Upper lobe of left lung (tissue), 6 donors: ENCODE results near the gene TTC7B. TPM values are rescaled to one million over a fixed set of nuclear protein-coding genes. Genes with fewer than 3 reads are reported as not detected.

Experiments
- ATAC-seq, 2 donors: fragments of 200-7000 bp; cut with Tn5 transposase; one replicate each; pipeline ENCODE4 v1.9.1; 2022; ENCODE audit warnings: mild to moderate bottlenecking in 2 of 2, moderate library complexity in 2 of 2; ENCODE audit not compliant: low FRiP score in 2 of 2
- DNase-seq, 2 donors: peaks; one replicate each; pipeline ENCODE4 v3.0.0-alpha.2; 2019 to 2020
- H3K27ac ChIP-seq, 4 donors: fragments of 200-600 bp; sonication (generic); one replicate each; pipeline ENCODE4 v1.5.1; 2016 to 2019
- H3K27me3 ChIP-seq, 4 donors: fragments of 200-600 bp; sonication (generic); one replicate each; pipeline ENCODE4 v1.5.1; 2017 to 2019
- H3K36me3 ChIP-seq, 4 donors: fragments of 200-600 bp; sonication (generic); one replicate each; pipeline ENCODE4 v1.5.1; 2016 to 2019
- H3K4me1 ChIP-seq, 4 donors: fragments of 200-600 bp; sonication (generic); one replicate each; pipeline ENCODE4 v1.5.1; 2018 to 2019
- H3K4me3 ChIP-seq, 4 donors: fragments of 200-600 bp; sonication (generic); one replicate each; pipeline ENCODE4 v1.5.1; 2017 to 2019; ENCODE audit warnings: mild to moderate bottlenecking in 2 of 4, moderate library complexity in 1 of 4
- H3K9me3 ChIP-seq, 4 donors: fragments of 200-600 bp; sonication (generic); one replicate each; pipeline ENCODE4 v1.5.1; 2018 to 2019
- CTCF ChIP-seq, 6 experiments: fragments of 450-650 bp in 4 of 6; fragments of 200-600 bp in 2 of 6; sonication (generic) in 2 of 6; IDR thresholded peaks; one replicate each; pipeline ENCODE4 v1.5.1; 2016 to 2019; ENCODE audit warnings: antibody characterized with exemption in 6 of 6
- EP300 ChIP-seq, 4 donors: sonication (generic); formaldehyde crosslinking; IDR thresholded peaks; one replicate each; pipeline ENCODE4 v1.5.1; 2017; ENCODE audit warnings: antibody characterized with exemption in 4 of 4, control low read depth in 2 of 4
- POLR2A ChIP-seq, 4 donors: fragments of 450-650 bp; IDR thresholded peaks; one replicate each; pipeline ENCODE4 v1.5.1; 2016 to 2017; ENCODE audit warnings: antibody characterized with exemption in 4 of 4, mild to moderate bottlenecking in 2 of 4
- POLR2AphosphoS5 ChIP-seq, 2 donors: sonication (generic); formaldehyde crosslinking; IDR thresholded peaks; one replicate each; pipeline ENCODE4 v1.5.1; 2017; ENCODE audit warnings: antibody characterized with exemption in 2 of 2
- WGBS, 2 donors: methylation state at CpG; one replicate each; pipeline ENCODE4 v1.1.5; 2017 to 2018; 5-methylcytosine and 5-hydroxymethylcytosine counted together
- total RNA-seq, 6 donors: library from RNA; depleted of rRNA in 4 of 6; stranded (reverse); fragments of >200 nt in 4 of 6; gene quantifications; one replicate each; pipeline versions ENCODE4 v1.1.0 to v1.2.1, GENCODE V29; 2016 to 2021
- donor health status: DM: no; HTN: no; CAD: no; lungs with moderate emphysema.
- donor health status: DM: no; HTN: yes; CAD: no; lungs with severe emphysema.

Gene TTC7B
- total RNA-seq, 6 donors from 2014 or later: 13.5 to 87.3 (median 37.5) TPM

GRCh38 chr14:90541076-90541634 lies 275.1 kb downstream of the TTC7B start:
- peaks cover 0 to 2% (median 0%) of the 10 kb centered on the region in 4 donors for H3K4me1 ChIP-seq
- H3K27ac ChIP-seq: no peak overlapping the region
- no peaks in the 10 kb centered on the region for H3K27me3 ChIP-seq
- DNase-seq: no peak
- no peak overlapping the region for H3K4me3 ChIP-seq
- WGBS, 2 donors: 95 to 96% methylated on average over 8 to 26 of the region's 26 CpGs
- no peaks in the 10 kb centered on the region for H3K9me3 ChIP-seq
- H3K36me3 ChIP-seq: peaks cover 0 to 17% (median 8%) of the 10 kb centered on the region in 4 donors
- no peak for ATAC-seq
- TF ChIP-seq POLR2AphosphoS5 (IDR thresholded peaks at IDR 0.05) (no peak), POLR2A (IDR thresholded peaks at IDR 0.05) (no peak), EP300 (IDR thresholded peaks at IDR 0.05) (no peak), CTCF (IDR thresholded peaks at IDR 0.05) (no peak)

GRCh38 chr14:90540437-90540836 lies 275.8 kb downstream of the TTC7B start:
- no peaks in the 10 kb centered on the region for H3K9me3 ChIP-seq
- TF ChIP-seq EP300 (IDR thresholded peaks at IDR 0.05): no peak
- no peak for TF ChIP-seq POLR2AphosphoS5 (IDR thresholded peaks at IDR 0.05)
- no peak for TF ChIP-seq POLR2A (IDR thresholded peaks at IDR 0.05)
- TF ChIP-seq CTCF (IDR thresholded peaks at IDR 0.05): no peak
- 85 to 87% methylated on average over 4 of the region's 4 CpGs for WGBS, 2 donors

GRCh38 chr14:90539996-90540395 lies 276.2 kb downstream of the TTC7B start:
- peaks cover 0 to 6% (median 0%) of the 10 kb centered on the region in 4 donors for H3K4me1 ChIP-seq
- 90 to 94% methylated on average over 12 of the region's 12 CpGs for WGBS, 2 donors
- TF ChIP-seq EP300 (IDR thresholded peaks at IDR 0.05) (no peak), POLR2AphosphoS5 (IDR thresholded peaks at IDR 0.05) (no peak), POLR2A (IDR thresholded peaks at IDR 0.05) (no peak), CTCF (IDR thresholded peaks at IDR 0.05) (no peak)
- H3K9me3 ChIP-seq: no peaks in the 10 kb centered on the region
- no peak for DNase-seq
- no peaks in the 10 kb centered on the region for H3K27me3 ChIP-seq
- peaks cover 0 to 17% (median 8%) of the 10 kb centered on the region in 4 donors for H3K36me3 ChIP-seq
- H3K4me3 ChIP-seq: no peak overlapping the region
- no peak for ATAC-seq
- H3K27ac ChIP-seq: no peak overlapping the region

More at GRCh38 chr14:90540437-90540836, 275.8 kb downstream of the TTC7B start:
- H3K36me3 ChIP-seq: peaks cover 0 to 17% (median 8%) of the 10 kb centered on the region in 4 donors
- no peak overlapping the region for H3K27ac ChIP-seq
- ATAC-seq (no peak), DNase-seq (no peak)
- H3K4me1 ChIP-seq: peaks cover 0 to 6% (median 0%) of the 10 kb centered on the region in 4 donors
- no peak overlapping the region for H3K4me3 ChIP-seq
- H3K27me3 ChIP-seq: no peaks in the 10 kb centered on the region

- WGBS, 2 donors: 95 to 100% methylated on average over 3 of the region's 3 CpGs
- ATAC-seq: no peak
- no peak overlapping the region for H3K27ac ChIP-seq
- H3K4me3 ChIP-seq: no peak overlapping the region
- no peak for DNase-seq
- no peaks in the 10 kb centered on the region for H3K9me3 ChIP-seq
- H3K36me3 ChIP-seq: peaks cover 0 to 17% (median 8%) of the 10 kb centered on the region in 4 donors
- H3K4me1 ChIP-seq: peaks cover 0 to 10% (median 0%) of the 10 kb centered on the region in 4 donors
- TF ChIP-seq POLR2A (IDR thresholded peaks at IDR 0.05) (no peak), POLR2AphosphoS5 (IDR thresholded peaks at IDR 0.05) (no peak), CTCF (IDR thresholded peaks at IDR 0.05) (no peak), EP300 (IDR thresholded peaks at IDR 0.05) (no peak)
- H3K27me3 ChIP-seq: no peaks in the 10 kb centered on the region
Measured at GRCh38 chr14:90539496-90539775, 276.8 kb downstream of the TTC7B start.
